ENCODE data around the gene CUBN.
"Not testable (repeated sequence)": the region's sequence is repeated elsewhere in the genome, so short reads cannot be mapped to it uniquely, and the experiment has no call there.

The CUBN gene

DNA sequence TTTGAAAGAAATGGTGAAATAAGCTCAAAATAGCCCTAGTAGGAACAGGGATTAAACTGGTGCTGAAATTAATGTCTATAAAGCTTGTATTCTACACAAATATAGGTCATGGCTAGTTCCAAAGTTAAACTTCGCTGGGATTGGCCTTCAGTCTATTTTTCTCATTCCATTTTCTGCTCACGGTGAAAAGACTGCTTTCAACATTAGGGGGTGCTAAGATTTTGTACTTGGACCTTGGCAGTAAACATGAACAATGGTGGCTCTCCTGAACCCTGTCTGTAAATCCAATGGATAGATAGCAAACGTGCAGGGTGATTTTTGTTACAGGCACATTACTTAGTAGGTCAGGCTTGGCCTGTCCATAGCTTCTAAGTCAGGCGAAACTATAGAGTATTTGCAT is 276.4 kb downstream of the CUBN start:
- no peak for DNase-seq

DNA sequence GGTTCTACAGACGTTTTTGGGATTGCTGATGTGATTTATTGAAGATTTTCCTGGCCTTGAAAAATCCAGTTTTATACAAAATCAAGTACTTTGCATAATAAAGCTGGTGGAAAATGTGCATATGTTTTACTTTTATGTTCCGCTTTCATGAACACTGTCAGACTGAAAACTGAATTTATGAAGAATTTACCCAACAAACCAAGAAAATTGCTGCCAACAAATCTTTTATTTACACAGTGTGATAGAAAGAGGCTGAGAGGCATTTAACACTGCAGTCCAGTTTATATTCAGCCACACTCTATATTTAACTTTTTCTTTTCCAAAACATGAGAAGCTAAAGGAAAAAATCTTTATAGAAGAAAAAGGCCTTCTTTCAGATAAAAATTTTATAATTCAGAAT is 277.0 kb downstream of the CUBN start:
- DNase-seq = no peak

DNA sequence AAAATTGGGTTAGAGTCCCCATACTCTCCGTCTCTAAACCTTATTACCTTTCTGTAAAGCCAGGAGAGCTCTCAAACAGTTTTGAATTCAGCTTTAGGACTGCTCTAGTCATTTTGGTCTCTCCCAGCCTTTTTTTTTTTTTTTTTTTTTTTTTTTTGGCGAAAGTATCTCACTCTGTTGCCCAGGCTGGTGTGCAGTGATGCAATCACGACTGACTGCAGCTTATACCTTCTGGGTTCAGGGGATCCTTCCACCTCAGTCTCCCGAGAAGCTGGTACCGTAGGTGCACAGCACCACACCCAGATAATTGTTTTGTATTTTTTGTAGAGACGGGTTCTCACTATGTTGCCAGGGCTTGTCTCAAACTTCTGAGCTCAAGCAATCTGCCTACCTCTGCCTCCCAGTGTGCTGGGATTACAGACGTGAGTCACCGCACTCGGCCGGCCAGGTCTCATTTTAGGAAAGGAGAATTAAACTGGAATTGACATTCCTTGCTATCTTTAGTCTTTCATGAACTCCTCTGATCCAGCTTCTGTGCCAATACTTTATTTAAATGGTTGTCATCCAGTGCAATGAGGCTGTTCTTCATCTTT is 281.0 kb downstream of the CUBN start:
- no peak for DNase-seq

DNA sequence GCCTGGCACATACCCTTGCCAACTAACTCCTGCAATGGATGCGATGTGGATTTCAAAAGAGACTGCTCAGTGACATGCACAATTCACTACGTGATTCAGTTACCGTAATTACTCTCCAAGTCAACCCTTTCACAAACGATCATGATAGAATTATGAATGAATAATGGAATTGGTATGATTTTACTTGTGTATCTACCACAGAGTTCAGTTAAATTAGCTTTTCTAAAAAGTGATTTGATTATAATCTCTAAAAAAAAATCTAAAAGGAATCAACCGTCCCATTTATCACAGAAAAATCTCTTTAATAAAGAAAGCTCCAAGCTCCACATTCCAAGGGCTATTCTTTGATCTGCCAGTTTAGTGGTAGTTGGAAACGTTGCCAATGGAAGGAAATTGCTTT is 282.0 kb downstream of the CUBN start:
- no peak for DNase-seq

DNA sequence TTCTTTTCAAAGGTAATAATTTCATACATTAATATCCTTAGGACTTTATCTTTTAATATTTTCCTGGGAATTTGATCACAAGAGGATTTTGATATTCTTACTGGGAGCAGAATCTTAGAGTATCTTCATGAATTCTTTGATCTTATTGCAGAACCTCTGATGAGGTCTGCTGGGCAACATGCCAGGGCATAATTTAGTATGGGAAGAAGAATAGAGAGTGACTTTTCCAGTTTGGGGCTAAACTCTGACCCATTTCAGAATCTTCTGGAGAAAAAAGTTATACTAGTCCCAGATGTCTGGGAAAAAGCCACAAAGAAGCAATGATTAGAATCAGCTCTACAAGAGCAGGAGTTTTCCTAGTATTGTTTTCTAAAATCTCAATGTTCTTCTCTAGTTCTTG is 284.4 kb downstream of the CUBN start:
- no peak for DNase-seq

DNA sequence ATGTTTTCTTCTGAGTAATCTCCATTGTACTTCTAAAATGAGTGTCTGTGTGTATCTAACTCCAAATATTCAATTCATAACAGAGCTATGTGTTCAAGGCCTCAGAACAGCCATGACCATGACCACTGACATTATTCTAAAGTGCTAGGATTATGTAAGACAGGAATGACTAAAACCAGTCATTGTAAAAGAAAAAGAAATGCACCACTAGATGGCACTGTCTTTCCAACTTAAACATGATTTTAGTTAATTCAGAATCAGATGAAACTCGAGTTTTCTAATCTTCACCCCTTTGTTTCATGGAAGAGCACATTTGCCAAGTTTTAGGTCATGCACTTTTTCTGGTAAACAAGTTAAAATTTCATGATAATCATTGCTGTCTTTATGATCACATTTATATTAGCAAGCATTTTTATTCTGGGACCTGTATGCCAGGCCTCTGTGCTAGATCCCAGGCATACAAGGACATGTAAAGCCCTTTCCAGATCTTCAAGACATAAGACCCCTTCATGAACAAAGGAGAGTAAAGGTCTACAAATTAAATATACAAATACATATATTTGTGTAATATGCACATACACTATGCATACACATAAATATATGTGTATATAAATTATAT is 286.2 kb downstream of the CUBN start:
- no peak for DNase-seq

DNA sequence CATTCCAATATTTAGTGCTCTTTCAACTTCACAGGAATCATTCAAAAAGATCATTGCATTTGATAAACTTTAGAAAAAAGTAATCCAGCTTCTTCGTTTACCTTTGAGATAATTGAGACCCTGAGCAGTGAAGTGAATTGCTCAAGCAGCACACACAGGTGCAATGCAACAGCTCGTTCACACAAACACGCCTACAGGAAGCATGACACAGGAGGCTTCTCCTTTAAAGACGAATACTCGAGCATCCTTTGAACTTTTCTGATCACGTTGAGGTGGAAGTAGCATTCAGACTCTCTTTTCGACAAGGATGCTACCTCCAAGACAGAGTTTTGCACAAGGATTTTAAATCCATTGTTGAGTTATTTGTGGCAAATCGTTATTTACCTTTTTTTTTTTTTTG is 294.4 kb downstream of the CUBN start:
- DNase-seq = no peak

DNA sequence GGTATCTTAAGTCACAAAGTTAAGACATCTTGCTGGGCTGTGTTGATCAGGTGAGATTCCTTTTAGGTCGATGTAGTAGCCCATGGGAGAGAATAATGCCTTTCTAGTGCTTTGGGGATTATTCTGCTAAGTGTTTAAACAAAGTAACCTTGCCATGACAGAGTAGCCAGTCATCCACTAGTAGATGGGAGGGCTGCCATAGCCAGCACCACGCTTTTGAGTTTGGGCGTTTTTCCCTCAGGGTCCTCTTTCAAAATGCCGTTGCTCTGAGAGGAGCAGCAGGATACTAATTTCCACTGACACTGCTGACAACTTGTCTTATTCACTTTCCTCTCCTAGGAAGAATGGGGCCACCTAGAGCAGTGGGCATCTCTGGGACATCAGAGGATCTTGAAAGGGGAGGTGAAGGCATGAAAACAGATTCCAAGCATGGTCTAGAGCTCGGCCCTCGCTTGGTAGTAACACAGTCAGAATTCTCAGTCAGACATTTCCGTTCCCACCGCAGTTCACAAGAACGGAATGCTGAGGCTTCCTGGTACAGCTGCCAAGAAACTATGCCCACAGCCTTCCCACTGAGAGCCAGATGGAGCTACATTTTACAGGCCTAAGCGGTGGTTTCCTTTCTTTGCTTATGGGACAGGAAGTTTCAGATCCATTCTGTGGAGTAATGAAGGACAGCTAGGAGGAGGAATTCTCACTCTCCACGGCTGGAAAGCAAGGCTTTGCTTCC is 297.1 kb downstream of the CUBN start:
- DNase-seq = peak; percentile 60

DNA sequence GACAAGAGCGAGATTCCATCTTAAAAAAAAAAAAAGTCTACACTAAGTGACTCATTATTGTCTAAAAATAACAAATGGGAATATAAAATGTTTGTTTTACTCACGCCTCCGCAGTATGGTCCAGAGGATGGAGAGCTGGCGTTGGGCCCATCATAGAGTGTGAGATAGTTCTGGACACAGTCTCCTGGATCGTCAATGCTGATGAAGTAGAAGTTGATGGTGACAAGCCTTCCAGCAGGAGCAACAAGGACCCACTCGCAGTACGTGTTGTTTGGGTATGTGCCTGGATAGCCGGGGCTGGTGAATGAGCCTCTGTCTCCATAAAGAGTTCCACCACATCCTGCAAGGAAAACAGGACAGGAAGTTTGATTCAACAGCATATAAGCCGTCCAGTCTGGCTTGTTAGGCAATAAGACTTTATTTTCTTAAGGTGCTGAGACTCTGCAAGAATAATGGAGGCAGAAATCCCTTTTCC is 300.9 kb downstream of the CUBN start:
- no peak for DNase-seq

DNA sequence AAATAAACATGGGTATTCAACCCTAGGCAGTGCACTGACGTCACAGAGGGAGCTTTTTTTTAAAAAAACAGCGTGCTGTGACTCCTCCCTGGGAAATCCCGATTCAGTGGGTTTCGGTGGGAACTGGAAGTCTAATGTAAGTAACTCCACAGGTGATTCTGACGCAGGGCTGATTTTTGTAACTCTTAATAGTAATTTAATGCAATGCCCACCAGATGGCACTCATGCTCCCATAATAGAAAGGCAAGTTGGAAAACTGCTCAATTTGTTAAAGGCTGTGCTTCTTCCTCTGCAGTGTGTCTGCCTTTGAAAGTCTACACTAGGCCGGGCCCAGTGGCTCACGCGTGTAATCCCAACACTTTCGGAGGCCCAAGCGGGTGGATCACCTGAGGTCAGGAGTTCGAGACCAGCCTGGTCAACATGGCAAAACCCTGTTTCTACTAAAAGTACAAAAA is 301.5 kb downstream of the CUBN start:
- peak; percentile 73 for DNase-seq

DNA sequence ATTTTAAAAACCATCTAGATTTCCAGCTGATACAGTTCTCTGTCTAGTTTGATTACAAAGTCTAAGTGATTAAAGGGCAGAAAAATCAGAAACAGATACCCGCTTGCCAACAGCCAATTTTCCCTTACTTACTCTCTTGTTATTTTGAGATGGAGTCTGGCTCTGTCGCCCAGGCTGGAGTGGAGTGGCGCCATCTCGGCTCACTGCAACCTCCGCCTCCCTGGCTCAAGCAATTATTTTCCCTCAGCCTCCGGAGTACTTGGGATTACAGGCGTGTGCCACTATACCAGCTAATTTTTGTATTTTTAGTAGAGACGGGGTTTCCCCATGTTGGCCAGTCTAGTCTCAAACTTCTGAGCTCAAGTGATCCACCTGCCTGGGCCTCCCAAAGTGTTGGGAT is 302.1 kb downstream of the CUBN start:
- DNase-seq = not testable (repeated sequence)

DNA sequence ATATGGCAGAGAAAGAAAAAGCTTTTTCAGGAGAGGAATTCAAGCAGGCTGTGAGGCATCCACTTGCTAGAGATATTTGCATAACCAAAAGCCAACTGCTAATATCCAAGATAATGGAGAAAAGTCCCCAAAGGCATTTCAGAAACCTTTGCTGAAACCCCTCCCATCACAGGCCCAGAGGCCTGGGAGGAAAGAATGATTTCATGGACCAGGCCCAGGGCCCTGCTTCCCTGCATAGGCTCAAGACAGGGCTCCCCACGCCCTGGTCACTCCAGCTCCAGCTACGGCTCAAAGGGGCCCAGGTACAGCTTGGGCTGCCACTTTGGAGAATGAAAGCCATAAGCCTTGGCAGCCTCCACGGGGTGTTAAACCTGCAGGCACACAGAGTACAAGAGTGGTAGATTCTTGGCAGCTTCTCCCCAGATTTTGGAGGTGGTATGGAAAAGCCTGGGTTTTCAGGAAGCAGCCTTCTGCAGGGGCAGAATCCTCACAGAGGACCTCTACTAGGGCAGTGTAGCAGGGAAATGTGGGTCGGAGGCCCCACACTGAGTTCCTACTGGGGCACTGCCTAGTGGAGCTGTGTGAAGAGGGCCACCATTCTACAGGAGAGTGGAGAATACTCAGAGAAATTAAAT is 306.8 kb downstream of the CUBN start:
- no peak for DNase-seq

DNA sequence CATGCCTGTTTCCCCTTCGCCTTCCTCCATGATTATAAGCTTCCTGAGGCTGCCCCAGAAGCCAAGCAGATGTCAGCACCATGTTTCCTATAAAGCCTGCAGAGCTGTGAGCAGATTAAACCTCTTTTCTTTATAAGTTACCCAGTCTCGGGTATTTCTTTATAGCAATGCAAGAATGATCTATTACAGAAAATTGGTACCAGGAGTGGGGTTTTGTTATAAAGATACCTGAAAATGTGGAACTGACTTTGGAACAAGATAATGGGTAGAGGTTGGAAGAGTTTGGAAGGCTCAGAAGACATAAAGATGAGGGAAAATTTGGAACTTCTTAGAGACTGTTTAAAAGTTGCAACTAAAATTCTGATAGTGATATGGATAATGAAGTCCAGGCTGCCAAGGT is 307.6 kb downstream of the CUBN start:
- no peak for DNase-seq

DNA sequence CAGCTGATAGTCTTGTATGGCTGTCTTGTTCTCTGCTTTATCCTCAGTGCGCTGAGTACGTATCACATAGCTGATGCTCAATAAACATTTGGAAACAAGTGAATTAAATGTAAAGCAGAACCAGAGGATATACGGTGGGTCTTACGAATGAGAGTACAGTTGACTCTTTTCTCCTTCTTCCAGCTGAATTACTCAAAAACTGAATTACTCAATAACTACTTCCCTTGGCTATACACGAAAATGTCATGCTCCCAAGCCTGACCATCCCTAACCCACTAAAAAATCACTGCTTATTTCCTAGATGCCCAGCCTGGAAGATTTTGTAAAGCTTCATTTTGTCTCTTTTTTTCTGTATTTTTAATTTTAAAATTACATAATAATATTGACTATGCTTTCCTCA is 309.2 kb downstream of the CUBN start:
- DNase-seq = no peak

DNA sequence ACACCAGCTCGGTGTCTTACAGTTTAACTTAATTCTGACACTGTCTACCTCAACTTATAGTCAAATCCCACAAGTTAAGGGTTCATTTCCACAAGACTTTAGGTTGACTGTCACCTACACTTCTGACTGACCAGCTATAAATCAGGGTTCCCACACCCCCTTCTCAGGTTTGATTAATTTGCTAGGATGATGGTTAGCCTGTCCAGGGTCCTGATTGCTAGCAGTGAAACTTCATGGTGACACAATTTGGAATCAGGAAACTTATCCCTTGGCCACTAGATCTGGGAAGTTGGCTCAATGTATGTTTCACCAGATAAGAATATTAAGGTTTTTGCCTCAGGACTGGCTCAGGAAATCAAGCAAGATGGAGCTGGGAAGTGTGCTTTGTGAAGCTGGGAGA is 309.6 kb downstream of the CUBN start:
- no peak for DNase-seq

DNA sequence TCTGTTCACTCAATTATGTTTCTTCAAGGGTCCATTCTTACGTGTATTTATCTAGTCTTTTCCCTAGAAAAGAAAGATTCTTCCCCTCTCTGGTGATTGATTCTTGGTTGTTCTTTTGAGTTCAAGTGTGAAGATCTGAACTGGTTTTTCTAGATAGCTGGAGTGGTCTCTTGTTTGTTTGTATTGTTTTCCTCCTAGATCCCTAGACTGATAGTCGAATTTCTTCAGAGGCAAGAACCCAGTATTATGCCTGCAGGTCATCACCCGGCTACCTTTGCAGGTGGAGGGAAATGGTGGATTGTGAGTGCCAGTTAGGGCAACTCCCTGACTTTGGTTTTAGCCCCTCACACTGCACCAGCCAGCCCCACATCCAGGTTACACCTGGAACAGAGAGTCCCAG is 310.2 kb downstream of the CUBN start:
- DNase-seq = no peak

DNA sequence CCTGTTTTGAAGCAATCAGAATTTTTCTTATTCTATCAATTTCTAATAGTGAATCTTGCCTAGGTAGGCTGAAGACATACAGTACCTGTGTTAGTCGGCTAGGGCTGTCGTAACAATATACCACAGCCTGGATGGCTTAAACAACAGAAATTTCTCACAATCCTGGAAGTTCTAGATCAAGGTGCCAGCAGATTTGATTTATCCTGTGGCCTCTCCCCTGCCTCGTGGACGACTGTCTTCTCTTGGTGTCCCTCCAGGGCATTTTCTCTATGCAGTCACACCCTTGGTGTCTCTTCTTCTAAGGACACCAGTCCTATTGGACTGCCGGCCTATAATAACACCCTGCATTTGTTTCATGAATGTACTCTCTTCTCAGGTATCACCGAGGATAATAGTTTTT is 310.6 kb downstream of the CUBN start:
- no peak for DNase-seq

DNA sequence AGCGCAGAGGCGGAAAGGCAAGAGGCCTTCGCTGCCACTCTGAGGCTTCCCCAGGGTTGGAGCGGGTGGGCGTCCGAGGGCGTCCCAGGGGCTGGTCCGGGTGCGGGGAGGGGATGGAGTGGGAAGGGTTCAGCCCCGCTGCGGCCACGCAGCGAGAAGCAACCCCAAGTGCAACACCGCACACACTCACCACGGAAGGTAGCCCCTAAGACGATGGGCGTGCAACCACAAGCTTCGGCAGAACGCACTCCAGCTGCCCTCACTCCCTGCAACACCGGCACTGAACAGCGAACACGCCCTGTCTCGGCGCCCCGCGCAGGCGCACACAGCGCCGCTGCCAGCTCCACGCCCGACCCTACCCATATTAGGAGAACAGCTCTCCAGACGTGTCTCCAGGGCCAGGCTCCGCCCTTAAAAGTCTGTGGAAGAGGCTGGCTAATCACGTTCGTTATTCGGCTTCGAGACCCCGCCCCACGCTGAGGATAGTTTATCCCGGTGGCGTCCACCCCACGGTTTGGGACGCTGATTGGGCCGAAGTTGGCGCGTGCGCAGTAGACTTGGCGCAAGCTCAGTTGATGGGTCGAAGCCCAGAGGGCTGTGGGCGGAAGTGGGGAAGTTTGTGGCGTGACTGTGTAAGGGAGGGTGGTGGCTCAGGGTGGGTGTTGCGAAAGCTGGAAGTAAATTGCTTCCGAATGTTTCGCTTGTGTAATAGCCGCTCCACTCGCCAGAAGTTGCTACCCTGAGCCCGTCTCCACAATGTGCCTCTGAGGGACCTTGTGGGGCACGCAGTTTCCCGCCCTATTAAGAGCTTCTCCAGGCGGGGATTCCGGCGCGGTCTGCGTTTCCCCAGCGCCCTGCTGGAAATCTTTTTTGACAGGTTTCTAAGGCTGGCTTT is 312.2 kb downstream of the CUBN start, which contains the start of gene RSU1:
TSS of gene RSU1 (minus strand) at position 300 of the 895 bp plus-strand sequence. CDS start 343 bp downstream, outside the sequence.
- peak; percentile 100 for DNase-seq

DNA sequence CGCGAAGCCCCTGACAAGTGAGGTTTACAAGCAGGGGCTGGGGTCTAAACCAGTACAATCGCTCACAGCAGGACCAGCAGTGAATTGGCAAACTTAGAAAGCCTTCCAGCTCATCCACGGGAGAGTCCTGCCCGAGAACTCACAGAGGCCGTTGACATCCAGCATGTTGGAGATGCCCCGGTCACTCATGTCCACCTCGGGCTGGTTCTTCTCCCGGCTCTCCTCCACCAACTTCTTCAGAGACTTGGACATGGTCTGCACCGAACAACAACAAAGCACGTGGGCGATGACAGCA is 312.8 kb downstream of the CUBN start:
- DNase-seq = no peak

DNA sequence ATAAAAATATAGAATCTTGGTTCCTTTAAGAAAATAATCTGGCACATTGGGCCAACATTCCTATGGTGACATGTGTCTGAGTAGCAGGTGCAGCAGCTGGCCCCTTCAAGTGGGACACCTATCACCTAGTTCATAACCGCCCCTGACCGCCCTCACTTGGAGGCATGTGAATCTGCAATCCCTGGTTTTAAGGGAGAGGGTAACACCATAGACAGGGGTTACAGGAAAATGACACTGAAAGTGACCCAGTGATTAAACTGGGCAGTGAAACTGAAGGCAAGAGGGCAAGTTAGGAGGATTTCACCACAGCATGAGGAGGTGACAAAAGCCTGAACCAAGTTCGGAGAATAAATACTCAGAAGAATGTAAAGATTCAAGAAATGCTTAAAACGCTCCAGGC is 313.4 kb downstream of the CUBN start:
- no peak for DNase-seq

DNA sequence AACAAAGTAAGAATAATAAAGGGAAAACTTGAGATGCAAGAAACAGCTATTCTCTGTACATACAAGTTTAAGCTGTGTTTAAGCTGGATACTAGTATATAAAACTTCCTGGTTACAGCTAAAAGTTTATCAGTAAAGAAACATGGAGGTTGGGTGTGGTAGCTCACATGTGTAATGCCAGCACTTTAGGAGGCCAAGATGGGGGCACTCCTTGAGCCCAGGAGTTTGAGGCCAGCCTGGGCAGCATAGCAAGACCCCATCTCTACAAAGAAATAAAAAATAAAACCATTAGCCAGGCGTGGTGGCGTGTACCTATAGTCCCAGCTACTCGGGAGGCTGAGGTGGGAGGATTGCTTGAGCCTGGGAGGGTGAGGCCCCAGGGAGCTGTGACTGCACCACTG is 315.6 kb downstream of the CUBN start:
- DNase-seq = no peak

DNA sequence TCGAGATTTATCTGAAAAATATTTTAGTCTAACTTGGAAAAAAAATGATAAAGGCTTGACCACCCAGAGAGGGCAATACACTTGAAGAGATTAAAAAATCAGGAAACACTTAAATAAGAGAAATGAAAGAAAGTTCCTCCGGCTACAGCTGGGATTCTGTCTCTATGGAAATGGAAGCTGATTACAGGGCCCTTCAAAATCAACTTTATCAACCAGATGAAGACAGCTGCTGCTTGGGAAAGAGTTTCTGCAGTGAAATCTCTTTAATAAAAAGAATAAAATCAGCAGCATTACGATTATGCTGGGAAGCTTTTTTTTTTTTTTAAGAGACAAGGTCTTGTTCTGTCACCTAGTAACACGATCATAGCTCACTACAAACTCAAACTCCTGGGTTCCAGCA is 316.9 kb downstream of the CUBN start:
- DNase-seq = peak; percentile 10

DNA sequence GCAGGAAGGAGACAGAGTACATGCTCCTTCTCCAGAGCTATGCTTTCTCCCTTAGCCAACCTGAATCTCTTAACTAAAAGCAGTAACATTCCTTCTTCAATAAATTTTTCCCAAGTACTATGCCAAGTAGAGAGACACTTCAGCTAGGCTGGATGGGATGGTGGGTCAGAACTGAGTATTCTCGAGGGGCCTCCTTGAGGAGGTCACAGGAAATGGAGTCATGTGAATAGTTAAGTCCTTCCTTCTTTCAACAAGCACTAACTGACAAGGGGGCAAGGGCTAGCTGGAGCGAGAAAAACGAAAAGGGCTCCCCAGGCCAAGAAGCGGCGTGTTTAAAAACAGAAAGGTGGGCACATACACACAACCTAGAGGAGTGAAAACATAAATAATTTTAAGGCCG is 317.8 kb downstream of the CUBN start:
- DNase-seq = peak; percentile 12
